ENCODE results near the gene NARF. TPM values are rescaled to one million over a fixed set of nuclear protein-coding genes. Genes with fewer than 3 reads are reported as not detected.

NARF gene
- total RNA-seq, 1 experiment from 2014 or later: 96.7 TPM

GRCh38 chr17:82450357-82451106, 8.0 kb upstream of the NARF start, which contains the start of gene CYBC1 (continued):
- TF ChIP-seq, protein P1, sequence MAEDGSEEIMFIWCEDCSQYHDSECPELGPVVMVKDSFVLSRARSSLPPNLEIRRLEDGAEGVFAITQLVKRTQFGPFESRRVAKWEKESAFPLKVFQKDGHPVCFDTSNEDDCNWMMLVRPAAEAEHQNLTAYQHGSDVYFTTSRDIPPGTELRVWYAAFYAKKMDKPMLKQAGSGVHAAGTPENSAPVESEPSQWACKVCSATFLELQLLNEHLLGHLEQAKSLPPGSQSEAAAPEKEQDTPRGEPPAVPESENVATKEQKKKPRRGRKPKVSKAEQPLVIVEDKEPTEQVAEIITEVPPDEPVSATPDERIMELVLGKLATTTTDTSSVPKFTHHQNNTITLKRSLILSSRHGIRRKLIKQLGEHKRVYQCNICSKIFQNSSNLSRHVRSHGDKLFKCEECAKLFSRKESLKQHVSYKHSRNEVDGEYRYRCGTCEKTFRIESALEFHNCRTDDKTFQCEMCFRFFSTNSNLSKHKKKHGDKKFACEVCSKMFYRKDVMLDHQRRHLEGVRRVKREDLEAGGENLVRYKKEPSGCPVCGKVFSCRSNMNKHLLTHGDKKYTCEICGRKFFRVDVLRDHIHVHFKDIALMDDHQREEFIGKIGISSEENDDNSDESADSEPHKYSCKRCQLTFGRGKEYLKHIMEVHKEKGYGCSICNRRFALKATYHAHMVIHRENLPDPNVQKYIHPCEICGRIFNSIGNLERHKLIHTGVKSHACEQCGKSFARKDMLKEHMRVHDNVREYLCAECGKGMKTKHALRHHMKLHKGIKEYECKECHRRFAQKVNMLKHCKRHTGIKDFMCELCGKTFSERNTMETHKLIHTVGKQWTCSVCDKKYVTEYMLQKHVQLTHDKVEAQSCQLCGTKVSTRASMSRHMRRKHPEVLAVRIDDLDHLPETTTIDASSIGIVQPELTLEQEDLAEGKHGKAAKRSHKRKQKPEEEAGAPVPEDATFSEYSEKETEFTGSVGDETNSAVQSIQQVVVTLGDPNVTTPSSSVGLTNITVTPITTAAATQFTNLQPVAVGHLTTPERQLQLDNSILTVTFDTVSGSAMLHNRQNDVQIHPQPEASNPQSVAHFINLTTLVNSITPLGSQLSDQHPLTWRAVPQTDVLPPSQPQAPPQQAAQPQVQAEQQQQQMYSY (CRISPR knock-in tag; IDR thresholded peaks at IDR 0.05): no peak
- TF ChIP-seq, protein P2, sequence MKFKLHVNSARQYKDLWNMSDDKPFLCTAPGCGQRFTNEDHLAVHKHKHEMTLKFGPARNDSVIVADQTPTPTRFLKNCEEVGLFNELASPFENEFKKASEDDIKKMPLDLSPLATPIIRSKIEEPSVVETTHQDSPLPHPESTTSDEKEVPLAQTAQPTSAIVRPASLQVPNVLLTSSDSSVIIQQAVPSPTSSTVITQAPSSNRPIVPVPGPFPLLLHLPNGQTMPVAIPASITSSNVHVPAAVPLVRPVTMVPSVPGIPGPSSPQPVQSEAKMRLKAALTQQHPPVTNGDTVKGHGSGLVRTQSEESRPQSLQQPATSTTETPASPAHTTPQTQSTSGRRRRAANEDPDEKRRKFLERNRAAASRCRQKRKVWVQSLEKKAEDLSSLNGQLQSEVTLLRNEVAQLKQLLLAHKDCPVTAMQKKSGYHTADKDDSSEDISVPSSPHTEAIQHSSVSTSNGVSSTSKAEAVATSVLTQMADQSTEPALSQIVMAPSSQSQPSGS (CRISPR knock-in tag; IDR thresholded peaks at IDR 0.05; ENCODE audit: borderline replicate concordance, low read depth): no peak
- no peak for TF ChIP-seq IRF2 (CRISPR knock-in tag; IDR thresholded peaks at IDR 0.05; ENCODE audit: borderline replicate concordance, low read depth)
- peak; percentile 90 for TF ChIP-seq E2F5 (CRISPR knock-in tag; IDR thresholded peaks at IDR 0.05)
- no peak for TF ChIP-seq EMX1 (CRISPR knock-in tag; IDR thresholded peaks at IDR 0.05)
- TF ChIP-seq, protein P3, sequence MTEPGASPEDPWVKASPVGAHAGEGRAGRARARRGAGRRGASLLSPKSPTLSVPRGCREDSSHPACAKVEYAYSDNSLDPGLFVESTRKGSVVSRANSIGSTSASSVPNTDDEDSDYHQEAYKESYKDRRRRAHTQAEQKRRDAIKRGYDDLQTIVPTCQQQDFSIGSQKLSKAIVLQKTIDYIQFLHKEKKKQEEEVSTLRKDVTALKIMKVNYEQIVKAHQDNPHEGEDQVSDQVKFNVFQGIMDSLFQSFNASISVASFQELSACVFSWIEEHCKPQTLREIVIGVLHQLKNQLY (CRISPR knock-in tag; IDR thresholded peaks at IDR 0.05): no peak
- peak; percentile 62 for TF ChIP-seq GABPB1 (CRISPR knock-in tag; IDR thresholded peaks at IDR 0.05)
- TF ChIP-seq ZNF281 (CRISPR knock-in tag; IDR thresholded peaks at IDR 0.05): no peak
- TF ChIP-seq STAT6 (CRISPR knock-in tag; conservative IDR thresholded peaks at IDR 0.05; ENCODE audit: low read depth): no peak
- TF ChIP-seq RELA (CRISPR knock-in tag; IDR thresholded peaks at IDR 0.05; ENCODE audit: borderline replicate concordance): no peak
- TF ChIP-seq, protein P4, sequence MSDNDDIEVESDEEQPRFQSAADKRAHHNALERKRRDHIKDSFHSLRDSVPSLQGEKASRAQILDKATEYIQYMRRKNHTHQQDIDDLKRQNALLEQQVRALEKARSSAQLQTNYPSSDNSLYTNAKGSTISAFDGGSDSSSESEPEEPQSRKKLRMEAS (CRISPR knock-in tag; IDR thresholded peaks at IDR 0.05): peak; percentile 59; the same call in 1 of the 2 replicates
- 0 out of 2 replicates have a peak, but pooled peaks have one; percentile 67 for TF ChIP-seq ELF4 (CRISPR knock-in tag; IDR thresholded peaks at IDR 0.05; ENCODE audit: low read depth)
- 0 out of 2 replicates have a peak, but pooled peaks have one; percentile 18 for TF ChIP-seq SMAD3 (CRISPR knock-in tag; IDR thresholded peaks at IDR 0.05; ENCODE audit: borderline replicate concordance)
- no peak for TF ChIP-seq ZNF425 (CRISPR knock-in tag; conservative IDR thresholded peaks at IDR 0.05)
- TF ChIP-seq ESRRA (CRISPR knock-in tag; IDR thresholded peaks at IDR 0.05; ENCODE audit: borderline replicate concordance): peak; percentile 48; the same call in 1 of the 2 replicates
- TF ChIP-seq TCF7 (CRISPR knock-in tag; IDR thresholded peaks at IDR 0.05; ENCODE audit: low read depth): no peak
- TF ChIP-seq ZBTB21 (CRISPR knock-in tag; IDR thresholded peaks at IDR 0.05; ENCODE audit: borderline replicate concordance): no peak; the same call in 1 of the 2 replicates
- TF ChIP-seq, protein P5, sequence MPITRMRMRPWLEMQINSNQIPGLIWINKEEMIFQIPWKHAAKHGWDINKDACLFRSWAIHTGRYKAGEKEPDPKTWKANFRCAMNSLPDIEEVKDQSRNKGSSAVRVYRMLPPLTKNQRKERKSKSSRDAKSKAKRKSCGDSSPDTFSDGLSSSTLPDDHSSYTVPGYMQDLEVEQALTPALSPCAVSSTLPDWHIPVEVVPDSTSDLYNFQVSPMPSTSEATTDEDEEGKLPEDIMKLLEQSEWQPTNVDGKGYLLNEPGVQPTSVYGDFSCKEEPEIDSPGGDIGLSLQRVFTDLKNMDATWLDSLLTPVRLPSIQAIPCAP (CRISPR knock-in tag; IDR thresholded peaks at IDR 0.05): peak; percentile 77; the same call in 1 of the 2 replicates
- peak; percentile 57 for TF ChIP-seq ZNF423 (CRISPR knock-in tag; IDR thresholded peaks at IDR 0.05)
- no peak for TF ChIP-seq TP53 (CRISPR knock-in tag; IDR thresholded peaks at IDR 0.05)

Data from WTC11 (cell line).